Measurements from ENCODE around the gene SZT2.
A peak's percentile ranks its signal among the peaks of the same experiment; 100 is the strongest.
"Not testable (repeated sequence)": the region's sequence is repeated elsewhere in the genome, so short reads cannot be mapped to it uniquely, and the experiment has no call there.

SZT2 gene

DNA sequence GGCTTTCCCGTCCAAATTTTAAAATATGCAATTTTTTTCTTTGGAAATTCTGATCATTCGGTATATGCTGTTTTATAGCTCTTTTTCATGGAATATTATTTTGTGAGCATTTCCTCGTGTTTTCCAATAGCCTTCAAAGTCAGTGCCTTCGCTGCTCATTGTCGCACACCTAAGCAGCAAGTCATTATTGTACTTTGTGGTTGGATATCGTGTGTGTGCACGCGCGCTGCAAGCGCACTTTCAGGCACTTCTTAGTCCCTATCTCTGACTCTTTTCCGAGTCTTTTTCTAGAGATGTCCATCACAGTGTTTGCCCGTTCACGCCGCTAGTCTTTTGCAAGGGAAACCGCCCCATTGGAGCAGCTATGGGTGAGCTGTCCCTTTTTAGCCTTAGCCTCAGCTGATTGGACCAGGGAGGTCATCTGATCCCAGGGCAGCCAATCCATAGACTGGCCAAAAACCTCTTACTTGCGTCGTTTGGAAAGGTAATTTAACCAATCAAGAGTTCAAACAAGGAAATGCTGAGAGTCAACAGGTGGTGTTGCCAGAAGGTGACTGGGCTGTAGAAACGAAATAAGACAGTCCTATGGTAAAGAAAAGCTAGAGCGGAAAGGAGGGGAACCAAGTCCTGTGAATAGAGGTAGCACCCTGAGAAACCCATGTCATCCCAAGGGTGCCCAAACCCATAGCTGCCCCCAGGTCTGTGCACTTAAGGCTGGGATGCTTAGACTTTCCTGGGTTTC, 64.7 kb downstream of the SZT2 start:
- peak; percentile 65 for DNase-seq (ENCODE audit: low read depth)

DNA sequence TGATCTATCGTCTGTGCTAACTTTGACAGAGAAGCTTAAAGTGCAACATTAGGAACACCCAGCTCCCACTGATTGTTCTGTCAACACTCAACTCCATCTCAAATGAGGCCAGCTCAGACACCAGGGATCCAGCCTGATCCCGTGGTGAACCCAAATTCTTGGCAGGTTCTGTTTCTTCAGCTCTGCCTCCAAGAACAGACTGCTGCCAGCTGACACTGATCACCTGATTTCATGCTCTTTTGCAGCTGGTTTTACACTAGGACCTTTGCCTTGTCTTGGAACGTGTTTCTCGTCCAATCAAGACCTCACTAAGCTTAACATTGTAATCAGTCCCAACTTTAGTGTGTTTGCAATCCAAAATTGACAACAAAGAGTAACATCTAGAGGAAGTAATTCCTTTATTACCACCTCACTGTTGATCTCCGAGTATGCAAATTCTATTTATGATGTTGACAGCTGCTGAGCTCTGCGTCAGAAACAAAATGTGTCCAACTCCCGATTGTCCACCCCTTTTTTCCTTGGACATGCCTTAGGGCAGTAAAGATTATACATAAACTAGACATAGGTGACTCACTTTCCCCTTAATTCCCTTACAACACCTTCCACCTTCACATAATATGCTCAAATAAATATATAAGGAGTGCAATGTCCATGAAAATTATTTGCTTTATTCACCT, 65.7 kb downstream of the SZT2 start:
- DNase-seq (ENCODE audit: low read depth), result no peak

GRCh38 chr1:43458379-43458778, 68.7 kb downstream of the SZT2 start:
- DNase-seq (ENCODE audit: low read depth), result not testable (repeated sequence)

DNA sequence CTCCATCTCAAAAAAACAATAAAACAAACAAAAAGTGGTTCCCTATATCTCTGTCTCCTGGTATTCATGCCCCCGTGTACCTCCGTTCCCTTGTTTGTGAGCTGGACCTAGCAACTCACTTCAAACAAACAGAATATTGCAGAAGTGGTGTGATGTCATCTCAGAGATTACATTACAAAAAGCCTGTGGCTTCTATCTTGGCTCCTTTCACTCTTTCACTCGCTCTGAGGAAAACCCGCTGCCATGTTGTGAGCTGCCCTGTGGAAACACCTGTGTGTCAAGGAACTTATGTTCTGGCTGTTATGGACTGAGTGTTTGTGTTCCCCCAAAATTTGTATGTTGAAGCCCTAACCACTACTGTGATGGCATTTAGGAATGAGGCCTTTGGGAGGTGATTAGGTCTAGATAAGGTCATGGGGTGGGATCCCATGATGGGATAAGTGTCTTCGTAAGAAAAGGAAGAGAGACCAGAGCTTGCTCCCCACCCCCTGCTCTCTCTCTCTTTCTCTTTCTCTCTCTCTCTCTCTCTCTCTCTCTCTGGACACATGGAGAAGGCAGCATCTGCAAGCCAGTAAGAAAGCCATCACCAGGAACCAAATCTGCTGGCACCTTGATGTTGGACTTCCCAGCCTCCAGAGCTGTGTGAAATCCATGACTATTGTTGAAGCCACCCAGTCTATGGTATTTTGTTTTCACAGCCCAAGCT, 71.4 kb downstream of the SZT2 start:
- DNase-seq (ENCODE audit: low read depth), result no peak

DNA sequence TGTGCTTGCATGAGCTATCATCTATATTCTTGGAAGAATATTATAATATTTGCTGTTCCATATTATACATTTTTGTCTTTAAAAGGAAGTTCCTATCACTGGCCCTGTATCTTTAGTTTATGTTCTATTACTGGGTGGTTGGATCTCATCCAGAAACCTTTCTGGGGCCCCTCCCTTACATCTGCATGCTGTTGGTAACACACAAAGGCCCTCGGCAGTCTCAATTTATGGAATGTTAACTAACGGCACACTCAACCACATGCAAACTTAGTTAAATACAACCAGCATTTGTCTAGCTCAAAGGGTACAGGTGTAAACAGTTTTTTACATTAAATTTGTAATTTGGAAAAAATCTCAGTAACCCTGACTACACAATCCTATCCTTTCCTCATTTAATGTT, 73.8 kb downstream of the SZT2 start:
- no peak for DNase-seq (ENCODE audit: low read depth)

DNA sequence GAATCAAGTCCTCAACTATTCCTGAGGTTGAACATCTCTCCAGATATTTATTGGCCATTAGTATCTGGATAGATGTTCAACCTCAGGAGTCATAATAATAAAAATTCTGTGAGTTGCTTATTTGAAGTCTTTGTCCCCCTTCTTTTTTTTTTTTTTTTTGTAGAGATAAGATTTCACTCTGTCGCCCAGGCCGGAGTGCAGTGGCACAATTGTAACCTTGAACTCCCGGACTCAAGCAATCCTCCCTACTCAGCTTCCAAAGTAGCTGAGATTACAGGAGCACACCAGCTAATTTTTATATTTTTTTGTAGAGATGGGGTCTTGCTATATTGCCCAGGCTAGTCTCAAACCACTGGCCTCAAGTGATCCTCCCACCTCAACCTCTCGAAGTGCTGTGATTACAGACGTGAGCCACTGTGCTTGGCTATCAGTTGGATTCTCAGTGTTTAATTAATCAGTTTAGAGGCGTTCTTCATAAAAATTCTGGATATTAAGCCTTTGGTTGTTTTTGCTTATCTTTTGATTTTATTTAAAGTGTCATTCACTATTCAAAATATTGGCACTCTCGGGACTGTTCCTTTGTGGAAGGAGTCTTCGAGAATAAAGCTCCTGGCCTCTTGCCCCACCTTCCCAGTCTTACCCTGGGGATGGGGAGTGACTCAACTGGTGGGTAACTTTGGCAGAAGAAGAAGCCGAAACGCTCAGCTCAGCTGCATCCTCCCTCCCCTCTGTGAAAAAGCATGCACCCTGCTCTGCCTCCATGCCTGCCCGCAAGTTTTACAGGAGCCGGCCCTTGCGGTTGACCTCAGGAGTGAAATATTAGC, 75.2 kb downstream of the SZT2 start:
- DNase-seq (ENCODE audit: low read depth), result no peak

DNA sequence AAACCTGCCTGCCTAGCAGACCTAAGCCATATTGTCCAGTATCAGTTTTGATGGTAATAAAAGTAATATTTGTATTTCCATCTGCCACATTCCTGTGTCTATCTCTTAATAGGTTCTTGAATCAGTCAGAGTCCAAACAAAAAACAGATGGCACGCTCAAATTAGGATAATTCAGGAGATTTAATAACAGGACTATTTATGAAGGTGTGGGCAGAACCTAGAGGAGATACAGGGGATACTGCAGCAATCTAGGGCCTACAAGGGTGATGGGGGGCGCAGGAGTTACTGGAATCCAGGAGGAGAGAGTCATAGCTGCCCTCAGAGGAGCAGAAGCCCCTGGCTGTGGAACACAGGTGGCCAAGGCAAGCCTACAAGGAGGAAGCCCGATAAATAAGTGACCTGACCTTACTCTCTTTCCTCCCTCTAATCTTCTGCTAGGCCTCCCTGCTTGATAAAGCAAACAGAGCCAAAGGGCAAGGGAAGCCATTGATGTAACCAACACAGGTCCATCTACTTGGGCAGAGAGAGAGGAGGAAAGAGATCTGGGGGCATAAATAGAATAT, 75.9 kb downstream of the SZT2 start:
- DNase-seq (ENCODE audit: low read depth), result no peak

DNA sequence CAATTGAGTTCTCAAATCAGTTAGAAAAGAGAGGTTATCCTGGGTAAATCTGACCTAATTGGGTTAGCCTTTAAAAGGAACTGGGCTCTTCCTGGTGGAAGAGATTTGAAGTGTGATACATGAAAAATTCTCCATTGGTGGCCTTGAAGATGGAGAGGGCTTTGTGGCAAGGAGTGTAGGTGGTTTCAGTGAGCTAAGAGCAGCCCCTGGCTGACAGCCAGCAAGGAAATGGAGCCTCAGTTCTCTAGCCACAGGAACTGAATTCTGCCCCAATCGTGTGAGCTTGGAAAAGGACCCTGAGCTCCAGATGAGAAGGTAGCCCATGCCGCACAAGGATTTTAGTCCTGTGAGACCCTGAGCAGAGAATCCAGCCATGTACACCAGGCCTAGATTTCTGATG, 76.7 kb downstream of the SZT2 start:
- DNase-seq (ENCODE audit: low read depth), result no peak

GRCh38 chr1:43468414-43468813, 78.7 kb downstream of the SZT2 start:
- no peak for DNase-seq (ENCODE audit: low read depth)

DNA sequence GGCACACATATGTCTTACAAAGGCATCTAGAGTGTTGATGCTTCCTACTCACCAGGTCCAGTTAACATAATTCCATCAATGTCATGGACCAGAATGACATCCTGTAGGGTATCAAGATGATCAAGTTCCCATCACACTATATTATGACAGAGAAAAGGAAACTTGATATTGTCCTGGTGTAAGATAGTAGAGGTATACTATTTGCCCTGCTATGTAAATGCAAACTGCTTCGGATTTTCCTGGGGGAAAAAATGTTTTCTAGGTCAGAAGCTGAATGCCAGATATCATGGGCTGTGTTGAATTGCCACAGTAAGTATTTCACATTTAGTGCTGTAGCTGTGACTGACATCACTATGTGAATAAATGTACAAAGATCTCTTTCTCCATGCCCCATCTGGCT, 80.2 kb downstream of the SZT2 start:
- DNase-seq (ENCODE audit: low read depth), result no peak

GRCh38 chr1:43472087-43472462, 82.4 kb downstream of the SZT2 start:
- DNase-seq (ENCODE audit: low read depth), result no peak

DNA sequence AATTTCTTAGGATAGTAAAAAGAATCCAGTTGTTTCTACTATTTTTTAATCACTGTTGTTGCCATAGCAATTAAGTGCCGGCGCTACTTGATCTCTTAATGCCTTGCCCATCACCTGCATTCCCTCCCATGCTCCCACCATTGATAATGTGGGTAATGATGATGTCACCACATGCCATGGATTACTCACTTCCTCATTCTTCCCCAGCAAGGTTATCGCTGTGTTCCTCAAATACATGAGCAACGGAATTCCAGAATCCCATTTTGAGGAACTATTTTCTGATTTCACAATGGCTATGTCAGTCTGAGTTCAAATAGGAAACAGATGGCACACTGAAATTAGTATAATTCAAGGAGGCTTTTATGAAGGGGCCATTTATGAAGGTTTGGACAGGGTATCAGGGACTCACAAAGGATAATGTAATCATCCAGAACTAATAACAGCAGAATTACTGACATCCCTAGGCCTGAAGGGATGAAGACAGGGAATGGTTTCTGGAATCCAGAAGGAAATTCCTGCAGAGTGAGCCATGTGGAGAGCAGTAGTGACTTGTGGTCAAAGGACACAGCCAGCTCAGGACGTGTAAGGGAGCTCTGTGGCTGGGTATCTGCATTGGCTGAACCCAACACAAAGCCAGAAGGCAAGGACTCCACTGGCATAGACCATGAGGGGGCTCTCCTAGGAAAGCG, 82.9 kb downstream of the SZT2 start:
- not testable (repeated sequence) for DNase-seq (ENCODE audit: low read depth)

- DNase-seq (ENCODE audit: low read depth), result no peak
Measured at GRCh38 chr1:43473463-43473862, 83.8 kb downstream of the SZT2 start.

DNA sequence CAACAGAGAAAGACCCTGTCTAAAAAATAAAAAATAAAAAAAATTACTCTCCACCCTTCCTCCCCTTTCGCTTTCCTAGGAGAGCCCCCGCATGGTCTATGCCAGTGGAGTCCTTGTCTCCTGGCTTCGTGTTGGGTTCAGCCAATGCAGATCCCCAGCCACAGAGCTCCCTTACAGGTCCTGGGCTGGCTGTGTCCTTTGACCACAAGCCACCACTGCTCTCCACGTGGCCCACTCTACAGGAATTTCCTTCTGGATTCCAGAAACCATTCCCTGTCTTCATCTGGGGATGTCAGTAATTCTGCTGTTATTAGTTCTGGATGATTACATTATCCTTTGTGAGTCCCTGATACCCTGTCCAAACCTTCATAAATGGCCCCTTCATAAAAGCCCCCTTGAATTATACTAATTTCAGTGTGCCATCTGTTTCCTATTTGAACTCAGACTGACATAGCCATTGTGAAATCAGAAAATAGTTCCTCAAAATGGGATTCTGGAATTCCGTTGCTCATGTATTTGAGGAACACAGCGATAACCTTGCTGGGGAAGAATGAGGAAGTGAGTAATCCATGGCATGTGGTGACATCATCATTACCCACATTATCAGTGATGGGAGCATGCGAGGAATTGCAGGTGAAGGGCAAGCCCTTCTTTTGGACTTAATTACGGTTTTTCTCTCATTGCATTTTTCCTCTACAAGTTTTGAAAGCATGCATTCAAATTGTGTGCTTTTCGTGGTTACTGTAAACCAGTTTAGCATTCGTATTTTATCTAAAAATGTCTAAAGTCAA, 86.1 kb downstream of the SZT2 start:
- DNase-seq (ENCODE audit: low read depth), result not testable (repeated sequence)

DNA sequence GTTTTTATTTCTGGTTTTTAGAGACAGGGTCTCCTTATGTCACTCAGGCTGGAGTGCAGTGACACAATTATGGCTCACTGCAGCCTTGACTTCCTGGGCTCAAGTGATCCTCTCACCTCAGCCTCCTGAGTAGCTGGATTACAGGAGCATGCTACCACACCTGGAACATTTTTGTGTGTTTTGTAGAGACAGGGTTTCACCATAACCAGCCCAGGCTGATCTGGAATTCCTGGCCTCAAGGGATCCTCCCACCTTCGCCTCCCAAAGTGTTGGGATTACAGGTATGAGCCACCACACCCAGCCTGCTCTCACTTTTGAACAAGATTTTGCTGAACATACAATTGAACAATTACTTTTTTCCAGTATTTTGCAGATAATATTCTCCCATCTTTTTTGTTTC, 88.0 kb downstream of the SZT2 start:
- no peak for DNase-seq (ENCODE audit: low read depth)

- DNase-seq (ENCODE audit: low read depth), result no peak
Measured at GRCh38 chr1:43479414-43479813, 89.7 kb downstream of the SZT2 start.

- no peak for DNase-seq (ENCODE audit: low read depth)
Measured at GRCh38 chr1:43481491-43481890, 91.8 kb downstream of the SZT2 start.

GRCh38 chr1:43482215-43482614, 92.5 kb downstream of the SZT2 start:
- DNase-seq (ENCODE audit: low read depth), result no peak

DNA sequence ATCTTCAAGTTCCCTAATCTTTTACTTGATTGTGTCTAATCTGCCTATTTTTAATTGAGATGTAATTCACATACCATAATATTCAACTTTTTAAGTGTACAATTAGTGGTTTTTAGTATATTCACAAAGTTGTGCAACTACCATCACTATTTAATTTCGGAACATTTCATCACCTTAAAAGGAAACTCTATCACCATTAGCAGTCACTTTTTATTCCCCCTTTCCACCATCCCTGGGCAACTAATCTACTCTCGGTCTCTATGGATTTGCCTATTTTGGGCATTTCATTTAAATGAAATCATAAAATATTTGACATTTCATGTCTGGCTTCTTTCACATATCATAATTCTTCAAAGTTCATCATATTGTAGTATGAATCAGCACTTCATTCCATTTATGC, 94.7 kb downstream of the SZT2 start:
- DNase-seq (ENCODE audit: low read depth), result no peak

- no peak for DNase-seq (ENCODE audit: low read depth)
Measured at GRCh38 chr1:43488165-43488564, 98.5 kb downstream of the SZT2 start.

DNA sequence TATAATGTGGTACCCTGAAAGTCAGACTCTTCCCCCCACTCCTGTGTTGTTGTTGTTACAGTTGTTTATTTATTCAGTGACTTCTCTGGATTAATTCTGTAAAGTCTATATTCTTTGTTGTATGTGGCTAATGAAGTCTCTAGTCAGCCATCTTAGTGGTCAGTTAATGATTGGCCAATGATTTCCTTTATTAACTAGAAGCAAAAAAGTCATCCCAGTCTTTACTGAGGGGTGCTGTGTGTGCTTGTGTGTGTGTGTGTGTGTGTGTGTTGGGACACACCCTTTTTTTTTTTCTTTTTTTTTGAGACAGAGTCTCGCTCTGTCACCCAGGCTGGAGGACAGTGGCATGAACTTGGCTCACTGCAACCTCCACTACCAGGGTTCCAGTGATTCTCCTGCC, 101.4 kb downstream of the SZT2 start:
- DNase-seq (ENCODE audit: low read depth), result no peak

Measured in fibroblast of the conjunctiva (primary cell).